Measurements from ENCODE around the gene PCSK2. TPM values are rescaled to one million over a fixed set of nuclear protein-coding genes. Genes with fewer than 3 reads are reported as not detected.

PCSK2 gene
- total and polyA plus RNA-seq, 5 donors from 2014 or later: not detected

DNA sequence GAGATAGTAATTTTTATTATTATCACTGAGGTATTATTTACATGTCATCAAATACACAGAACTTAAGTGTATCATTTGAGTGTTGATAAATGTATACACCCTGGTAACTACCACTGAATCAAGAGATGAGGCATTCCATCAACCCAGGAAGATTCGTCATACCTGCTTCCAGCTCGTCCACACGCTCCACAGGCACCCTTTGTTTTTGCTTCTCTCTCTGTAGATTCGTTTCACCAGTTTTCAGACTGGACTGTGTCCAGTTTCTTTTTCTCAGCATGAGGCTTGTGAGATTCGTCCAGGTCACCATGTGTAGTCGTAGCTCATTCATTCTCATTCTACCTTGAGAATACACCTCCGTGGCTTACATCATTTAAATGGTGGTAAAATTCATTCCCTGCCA, 239.8 kb downstream of the PCSK2 start:
- Mint-ChIP-seq H3K27ac (no peak overlapping the region), H3K4me3 (no peak overlapping the region), H3K4me1 (no peaks in the 10 kb centered on the region)

DNA sequence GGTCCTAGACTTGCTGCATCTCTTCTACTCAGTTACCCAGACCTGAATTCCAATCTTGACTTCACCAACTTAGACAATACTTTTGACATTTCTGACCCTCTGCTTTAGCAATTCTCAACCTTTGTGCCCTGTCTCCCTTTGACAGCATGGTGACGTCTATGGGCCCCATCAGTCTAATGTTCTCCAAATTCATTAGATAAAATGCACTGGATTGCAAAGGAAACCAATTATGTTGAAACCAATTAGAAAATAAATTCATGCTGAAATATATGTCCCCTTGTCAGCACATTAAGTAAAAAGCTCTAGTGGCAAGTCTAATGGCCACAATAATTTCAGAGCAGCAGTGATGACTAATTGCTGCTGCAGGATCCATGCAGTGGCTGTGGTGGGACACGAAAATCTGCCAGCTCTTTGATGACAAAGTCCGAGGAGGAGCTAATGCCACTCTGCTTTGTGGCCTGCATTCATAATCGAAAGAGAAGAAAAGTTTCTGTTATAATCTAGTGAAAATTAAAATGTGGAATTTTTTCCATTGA, 240.3 kb downstream of the PCSK2 start:
- ATAC-seq (ENCODE audit: low read depth in 2 of 2) (no peak), DNase-seq (no peak)
- Histone ChIP-seq H3K4me3 (ENCODE audit: low read depth, low read length) (no peak overlapping the region), H3K27me3 (ENCODE audit: control insufficient read depth, insufficient read depth, low read length) (no peaks in the 10 kb centered on the region), H3K9me3 (ENCODE audit: control insufficient read depth in 2 of 2, low read length in 2 of 2) (no peaks in the 10 kb centered on the region), H3K36me3 (ENCODE audit: control insufficient read depth, insufficient read depth, low read length) (no peaks in the 10 kb centered on the region), H3K4me1 (ENCODE audit: control insufficient read depth, insufficient read depth, low read length, poor library complexity, severe bottlenecking) (no peaks in the 10 kb centered on the region), H3K27ac (ENCODE audit: insufficient read depth, low read length, poor library complexity, severe bottlenecking) (no peak overlapping the region)
- Mint-ChIP-seq H3K27me3 (peaks cover 5% of the 10 kb centered on the region), H3K9me3 (peaks cover 0 to 2% (median 0%) of the 10 kb centered on the region in 7 donors), H3K4me3 (no peak overlapping the region), H3K27ac (no peak overlapping the region), H3K36me3 (no peaks in the 10 kb centered on the region), H3K4me1 (no peaks in the 10 kb centered on the region)

More for the DNA sequence above, 239.8 kb downstream of the PCSK2 start:
- H3K36me3 Mint-ChIP-seq: no peaks in the 10 kb centered on the region
- DNase-seq (no peak), ATAC-seq (ENCODE audit: low read depth in 2 of 2) (no peak)
- Histone ChIP-seq H3K9me3 (ENCODE audit: control insufficient read depth in 2 of 2, low read length in 2 of 2) (no peaks in the 10 kb centered on the region), H3K4me1 (ENCODE audit: control insufficient read depth, insufficient read depth, low read length, poor library complexity, severe bottlenecking) (no peaks in the 10 kb centered on the region), H3K36me3 (ENCODE audit: control insufficient read depth, insufficient read depth, low read length) (no peaks in the 10 kb centered on the region), H3K4me3 (ENCODE audit: low read depth, low read length) (no peak overlapping the region), H3K27me3 (ENCODE audit: control insufficient read depth, insufficient read depth, low read length) (no peaks in the 10 kb centered on the region), H3K27ac (ENCODE audit: insufficient read depth, low read length, poor library complexity, severe bottlenecking) (no peak overlapping the region)
- peaks cover 5% of the 10 kb centered on the region for H3K27me3 Mint-ChIP-seq
- peaks cover 0 to 2% (median 0%) of the 10 kb centered on the region in 7 donors for H3K9me3 Mint-ChIP-seq

- Histone ChIP-seq H3K36me3 (ENCODE audit: control insufficient read depth, insufficient read depth, low read length) (no peaks in the 10 kb centered on the region), H3K4me1 (ENCODE audit: control insufficient read depth, insufficient read depth, low read length, poor library complexity, severe bottlenecking) (no peaks in the 10 kb centered on the region), H3K27ac (ENCODE audit: insufficient read depth, low read length, poor library complexity, severe bottlenecking) (no peak overlapping the region), H3K9me3 (ENCODE audit: control insufficient read depth in 2 of 2, low read length in 2 of 2) (no peaks in the 10 kb centered on the region), H3K4me3 (ENCODE audit: low read depth, low read length) (no peak overlapping the region), H3K27me3 (ENCODE audit: control insufficient read depth, insufficient read depth, low read length) (no peaks in the 10 kb centered on the region)
- no peak for ATAC-seq (ENCODE audit: low read depth in 2 of 2)
- Mint-ChIP-seq H3K27me3 (peaks cover 5% of the 10 kb centered on the region), H3K4me3 (no peak overlapping the region), H3K9me3 (peaks cover 0 to 2% (median 0%) of the 10 kb centered on the region in 7 donors), H3K27ac (no peak overlapping the region), H3K36me3 (no peaks in the 10 kb centered on the region), H3K4me1 (no peaks in the 10 kb centered on the region)
- DNase-seq: no peak
Measured at GRCh38 chr20:17468073-17468840, 241.4 kb downstream of the PCSK2 start.

DNA sequence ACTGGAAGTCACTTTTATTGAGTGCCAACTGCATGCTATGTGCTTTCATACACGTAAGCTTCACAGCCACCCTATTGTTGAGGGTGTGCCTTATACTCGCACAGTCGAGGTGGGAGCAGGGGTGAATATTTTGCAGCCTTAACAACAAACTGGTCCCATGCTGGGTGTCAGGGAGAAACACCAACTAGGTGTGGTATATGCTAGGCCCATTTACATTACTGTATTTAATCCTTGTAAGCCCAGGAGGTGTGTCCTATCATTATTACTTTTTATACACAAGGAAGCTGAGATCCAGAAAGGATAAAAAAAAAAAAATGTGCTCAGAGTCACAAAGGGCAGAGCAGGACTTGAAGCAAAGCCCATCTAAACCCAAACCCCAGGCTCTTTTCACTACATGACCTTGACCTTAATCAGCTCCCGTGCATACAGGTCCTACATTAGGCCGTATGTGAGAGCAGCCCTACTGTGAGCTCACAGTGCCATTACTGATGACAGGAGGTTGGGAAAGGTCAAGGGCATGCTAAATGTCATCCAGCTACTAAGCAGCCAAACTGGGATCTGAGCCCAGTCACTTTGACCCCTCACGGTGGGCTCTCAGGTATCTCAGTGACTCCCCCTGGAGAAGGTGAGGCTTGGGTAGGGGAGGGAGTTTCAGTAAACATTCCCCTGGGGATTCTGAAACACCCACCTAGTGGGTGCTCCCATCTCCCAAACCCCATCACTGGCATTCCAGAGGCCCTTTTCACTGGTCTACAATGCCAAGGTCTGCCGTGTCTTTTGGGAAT, 242.6 kb downstream of the PCSK2 start:
- H3K4me1 Mint-ChIP-seq: no peaks in the 10 kb centered on the region
- H3K9me3 Mint-ChIP-seq: peaks cover 0 to under 1% (median 0%) of the 10 kb centered on the region in 7 donors
- H3K27ac ChIP-seq (ENCODE audit: insufficient read depth, low read length, poor library complexity, severe bottlenecking): no peak overlapping the region

DNA sequence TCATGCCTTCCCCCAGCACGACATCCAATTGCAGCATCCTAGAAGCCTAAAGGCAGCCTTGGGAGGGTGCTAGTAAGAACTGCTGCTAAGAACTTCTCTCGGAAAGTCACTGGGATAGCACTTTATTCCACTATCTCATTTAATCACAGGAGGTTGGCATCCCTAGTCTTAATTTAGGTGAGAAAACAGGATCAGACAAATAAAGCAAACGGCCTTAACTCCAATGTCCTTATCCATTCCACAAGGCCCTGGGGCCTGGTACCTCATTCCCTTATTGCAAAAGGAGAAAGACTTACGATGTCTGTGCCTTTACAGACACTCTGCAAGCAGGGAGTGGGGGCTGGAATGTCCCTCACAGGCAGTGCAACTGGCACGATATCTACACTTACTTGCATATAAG, 243.7 kb downstream of the PCSK2 start:
- no peaks in the 10 kb centered on the region for H3K4me1 Mint-ChIP-seq

More for the DNA sequence above, 242.6 kb downstream of the PCSK2 start:
- no peaks in the 10 kb centered on the region for H3K27me3 ChIP-seq (ENCODE audit: control insufficient read depth, insufficient read depth, low read length)
- Mint-ChIP-seq H3K4me3 (no peak overlapping the region), H3K36me3 (no peaks in the 10 kb centered on the region), H3K27me3 (peaks cover 5% of the 10 kb centered on the region), H3K27ac (no peak overlapping the region)
- H3K4me1 ChIP-seq (ENCODE audit: control insufficient read depth, insufficient read depth, low read length, poor library complexity, severe bottlenecking): no peaks in the 10 kb centered on the region
- H3K9me3 ChIP-seq (ENCODE audit: control insufficient read depth in 2 of 2, low read length in 2 of 2): no peaks in the 10 kb centered on the region
- no peak overlapping the region for H3K4me3 ChIP-seq (ENCODE audit: low read depth, low read length)
- DNase-seq (no peak), ATAC-seq (ENCODE audit: low read depth in 2 of 2) (no peak)
- no peaks in the 10 kb centered on the region for H3K36me3 ChIP-seq (ENCODE audit: control insufficient read depth, insufficient read depth, low read length)

GRCh38 chr20:17470973-17471372, 244.1 kb downstream of the PCSK2 start:
- Histone ChIP-seq H3K9me3 (ENCODE audit: control insufficient read depth in 2 of 2, low read length in 2 of 2) (no peaks in the 10 kb centered on the region), H3K4me1 (ENCODE audit: control insufficient read depth, insufficient read depth, low read length, poor library complexity, severe bottlenecking) (no peaks in the 10 kb centered on the region), H3K36me3 (ENCODE audit: control insufficient read depth, insufficient read depth, low read length) (no peaks in the 10 kb centered on the region), H3K4me3 (ENCODE audit: low read depth, low read length) (no peak overlapping the region), H3K27me3 (ENCODE audit: control insufficient read depth, insufficient read depth, low read length) (no peaks in the 10 kb centered on the region), H3K27ac (ENCODE audit: insufficient read depth, low read length, poor library complexity, severe bottlenecking) (no peak overlapping the region)
- H3K9me3 Mint-ChIP-seq: peaks cover 0 to 3% (median 0%) of the 10 kb centered on the region in 7 donors
- no peaks in the 10 kb centered on the region for H3K36me3 Mint-ChIP-seq
- DNase-seq (no peak), ATAC-seq (ENCODE audit: low read depth in 2 of 2) (no peak)
- no peak overlapping the region for H3K27ac Mint-ChIP-seq
- H3K4me3 Mint-ChIP-seq: no peak overlapping the region
- no peaks in the 10 kb centered on the region for H3K4me1 Mint-ChIP-seq
- H3K27me3 Mint-ChIP-seq: peaks cover 5% of the 10 kb centered on the region

More for the DNA sequence above, 243.7 kb downstream of the PCSK2 start:
- DNase-seq (no peak), ATAC-seq (ENCODE audit: low read depth in 2 of 2) (no peak)
- no peak overlapping the region for H3K4me3 ChIP-seq (ENCODE audit: low read depth, low read length)
- H3K4me1 ChIP-seq (ENCODE audit: control insufficient read depth, insufficient read depth, low read length, poor library complexity, severe bottlenecking): no peaks in the 10 kb centered on the region
- Mint-ChIP-seq H3K27me3 (peaks cover 5% of the 10 kb centered on the region), H3K4me3 (no peak overlapping the region), H3K36me3 (no peaks in the 10 kb centered on the region), H3K9me3 (peaks cover 0 to 3% (median 0%) of the 10 kb centered on the region in 7 donors), H3K27ac (no peak overlapping the region)
- H3K36me3 ChIP-seq (ENCODE audit: control insufficient read depth, insufficient read depth, low read length): no peaks in the 10 kb centered on the region
- no peaks in the 10 kb centered on the region for H3K27me3 ChIP-seq (ENCODE audit: control insufficient read depth, insufficient read depth, low read length)
- no peaks in the 10 kb centered on the region for H3K9me3 ChIP-seq (ENCODE audit: control insufficient read depth in 2 of 2, low read length in 2 of 2)
- no peak overlapping the region for H3K27ac ChIP-seq (ENCODE audit: insufficient read depth, low read length, poor library complexity, severe bottlenecking)

GRCh38 chr20:17471606-17472187, 244.9 kb downstream of the PCSK2 start:
- no peaks in the 10 kb centered on the region for H3K9me3 ChIP-seq (ENCODE audit: control insufficient read depth in 2 of 2, low read length in 2 of 2)
- peaks cover 5% of the 10 kb centered on the region for H3K27me3 Mint-ChIP-seq
- ATAC-seq (ENCODE audit: low read depth in 2 of 2): no peak
- H3K4me1 ChIP-seq (ENCODE audit: control insufficient read depth, insufficient read depth, low read length, poor library complexity, severe bottlenecking): no peaks in the 10 kb centered on the region
- no peak overlapping the region for H3K27ac ChIP-seq (ENCODE audit: insufficient read depth, low read length, poor library complexity, severe bottlenecking)
- H3K4me3 ChIP-seq (ENCODE audit: low read depth, low read length): no peak overlapping the region
- H3K36me3 ChIP-seq (ENCODE audit: control insufficient read depth, insufficient read depth, low read length): no peaks in the 10 kb centered on the region
- no peak overlapping the region for H3K27ac Mint-ChIP-seq
- no peak overlapping the region for H3K4me3 Mint-ChIP-seq
- no peaks in the 10 kb centered on the region for H3K36me3 Mint-ChIP-seq
- no peaks in the 10 kb centered on the region for H3K4me1 Mint-ChIP-seq
- H3K27me3 ChIP-seq (ENCODE audit: control insufficient read depth, insufficient read depth, low read length): no peaks in the 10 kb centered on the region
- H3K9me3 Mint-ChIP-seq: peaks cover 0 to 3% (median 0%) of the 10 kb centered on the region in 7 donors
- no peak for DNase-seq
